IMR-90 (cell line): ENCODE results near the gene FAM204A. TPM values are rescaled to one million over a fixed set of nuclear protein-coding genes. Genes with fewer than 3 reads are reported as not detected.

ENCODE experiments used
- ATAC-seq: fragments of 200-7000 bp; cut with Tn5 transposase; 2 replicates; pipeline ENCODE4 v1.9.1; 2020; ENCODE audit warnings: low read depth, mild to moderate bottlenecking, moderate library complexity
- BruUV-seq: library from RNA; stranded (reverse); fragments of 400-500 nt; replicated peaks from 2 replicates; lab custom pipeline; 2021; lab: Mats Ljungman, UMichigan
- CTCF ChIA-PET: fragments of 300-600 bp; formaldehyde crosslinking; extraction: SDS; loops from one replicate; lab custom pipeline; 2021; ENCODE audit warnings: antibody characterized with exemption; lab: Yijun Ruan, JAX
- POLR2A ChIA-PET: fragments of 300-600 bp; sonication (Branson Sonifier 250); formaldehyde crosslinking; loops from one replicate; lab custom pipeline; 2022; ENCODE audit warnings: antibody characterized with exemption; ENCODE audit not compliant: unreplicated experiment; lab: Charles Lee
- DNase-seq: peaks from one replicate; pipeline ENCODE4 v3.0.0; 2013
- H2AFZ ChIP-seq: replicated peaks from 2 replicates; pipeline ENCODE3; 2013; ENCODE audit warnings: low read length, mild to moderate bottlenecking; ENCODE audit not compliant: poor library complexity
- H2AK5ac ChIP-seq: 2 replicates; pipeline ENCODE4 v1.6.1; 2013; ENCODE audit warnings: low read depth, low read length, inconsistent platforms
- H2AK9ac ChIP-seq: replicated peaks from 2 replicates; pipeline ENCODE3; 2013; ENCODE audit warnings: mild to moderate bottlenecking, low read depth, low read length, moderate library complexity; ENCODE audit not compliant: poor library complexity
- H2BK120ac ChIP-seq: 2 replicates; pipeline ENCODE4 v1.6.1; 2013; ENCODE audit warnings: low read depth, low read length, inconsistent platforms
- H2BK15ac ChIP-seq: 3 replicates; pipeline ENCODE4 v1.6.1; 2013; ENCODE audit warnings: low read depth, low read length, inconsistent platforms
- H2BK20ac ChIP-seq: 2 replicates; pipeline ENCODE4 v1.6.1; 2013; ENCODE audit warnings: low read depth, mild to moderate bottlenecking, inconsistent platforms, low read length, moderate library complexity
- H2BK5ac ChIP-seq: 2 replicates; pipeline ENCODE4 v1.6.1; 2013; ENCODE audit warnings: mild to moderate bottlenecking, low read depth, low read length, inconsistent platforms; ENCODE audit not compliant: poor library complexity, severe bottlenecking
- H3K14ac ChIP-seq: replicated peaks from 2 replicates; pipeline ENCODE4 v1.6.1; 2013; ENCODE audit warnings: low read depth, low read length, inconsistent platforms
- H3K18ac ChIP-seq: 2 replicates; pipeline ENCODE4 v1.6.1; 2013; ENCODE audit warnings: low read depth, low read length, control low read depth
- H3K23ac ChIP-seq: 2 replicates; pipeline ENCODE4 v1.6.1; 2013; ENCODE audit warnings: low read depth, low read length, inconsistent platforms
- H3K27ac ChIP-seq: 2 replicates; pipeline ENCODE4 v1.5.1; 2013; ENCODE audit warnings: mild to moderate bottlenecking, control low read depth, low read length; ENCODE audit not compliant: insufficient read depth
- H3K27me3 ChIP-seq: 2 replicates; pipeline ENCODE4 v1.6.1; 2013; ENCODE audit warnings: low read length; ENCODE audit not compliant: control insufficient read depth, insufficient read depth
- H3K36me3 ChIP-seq: 2 replicates; pipeline ENCODE4 v1.6.1; 2013; ENCODE audit warnings: low read length, mixed read lengths; ENCODE audit not compliant: control insufficient read depth, insufficient read depth
- H3K4ac ChIP-seq: 2 replicates; pipeline ENCODE4 v1.6.1; 2013; ENCODE audit warnings: low read depth, low read length, inconsistent platforms
- H3K4me1 ChIP-seq: 2 replicates; pipeline ENCODE4 v1.6.1; 2013; ENCODE audit warnings: low read length, mixed read lengths; ENCODE audit not compliant: control insufficient read depth, insufficient read depth
- H3K4me2 ChIP-seq: 2 replicates; pipeline ENCODE4 v1.6.1; 2013; ENCODE audit warnings: low read depth, mild to moderate bottlenecking, control low read depth, low read length, moderate library complexity
- H3K4me3 ChIP-seq: 2 replicates; pipeline ENCODE4 v1.5.1; 2013; ENCODE audit warnings: low read depth, mild to moderate bottlenecking, control low read depth, low read length, moderate library complexity; ENCODE audit not compliant: insufficient read depth
- H3K56ac ChIP-seq: 2 replicates; pipeline ENCODE4 v1.6.1; 2013; ENCODE audit warnings: low read length, inconsistent platforms; ENCODE audit not compliant: insufficient read depth; ENCODE audit errors: extremely low read depth
- H3K79me1 ChIP-seq, 2 experiments: 2 replicates each; pipeline ENCODE4 v1.6.1; 2013; ENCODE audit warnings: low read length in 2 of 2, inconsistent platforms in 1 of 2, low read depth in 1 of 2
- H3K9ac ChIP-seq: 2 replicates; pipeline ENCODE4 v1.6.1; 2013; ENCODE audit warnings: low read depth, low read length, control low read depth
- H3K9me1 ChIP-seq: 2 replicates; pipeline ENCODE4 v1.6.1; 2013; ENCODE audit warnings: low read length, inconsistent platforms; ENCODE audit not compliant: insufficient read depth
- H3K9me3 ChIP-seq: 2 replicates; pipeline ENCODE4 v1.6.1; 2013; ENCODE audit warnings: low read length; ENCODE audit not compliant: control insufficient read depth, insufficient read depth
- H4K20me1 ChIP-seq: 2 replicates; pipeline ENCODE4 v1.6.1; 2013; ENCODE audit warnings: low read length, inconsistent platforms; ENCODE audit not compliant: insufficient read depth
- H4K5ac ChIP-seq: 2 replicates; pipeline ENCODE4 v1.6.1; 2013; ENCODE audit warnings: mild to moderate bottlenecking, low read depth, low read length, control low read depth
- H4K8ac ChIP-seq, 2 experiments: 2 replicates each; pipeline ENCODE4 v1.6.1; 2013; ENCODE audit warnings: low read depth in 2 of 2, low read length in 2 of 2, control low read depth in 1 of 2, inconsistent platforms in 1 of 2
- H4K91ac ChIP-seq: 2 replicates; pipeline ENCODE4 v1.6.1; 2013; ENCODE audit warnings: low read depth, low read length, inconsistent platforms; ENCODE audit not compliant: insufficient read depth
- CHD1 ChIP-seq: IDR thresholded peaks from 2 replicates; pipeline ENCODE4 v1.6.1; 2012; ENCODE audit warnings: low read depth, low read length, improper control_type of control experiment
- WGBS, 2 experiments: methylation state at CpG; one replicate each; pipeline versions ENCODE4 v1.1.5 to v1.1.7; 2013; ENCODE audit warnings: missing lambda C conversion rate in 2 of 2; ENCODE audit not compliant: insufficient read length in 1 of 2; ENCODE audit errors: extremely low coverage in 2 of 2; 5-methylcytosine and 5-hydroxymethylcytosine counted together
- dilution Hi-C: fragments of 300-500 bp; cut with HindIII; formaldehyde crosslinking; loops from one replicate; pipeline ENCODE4 v1.14.3; 2018; ENCODE audit warnings: low sequenced_read_pairs; ENCODE audit not compliant: unreplicated experiment
- in situ Hi-C: fragments of 300-500 bp; cut with MboI; formaldehyde crosslinking; loops from 3 replicates; pipeline ENCODE4 v1.14.3; 2019; ENCODE audit warnings: low sequenced_read_pairs, inconsistent platforms, mixed read lengths
- intact Hi-C: fragments of 100-400 bp; cut with micrococcal nuclease; formaldehyde crosslinking; loops from 2 replicates; pipeline ENCODE4 v1.10.0; 2022
- polyA plus RNA-seq, 3 experiments: library from polyadenylated mRNA; depleted of rRNA; stranded (reverse); fragments of >200 nt; gene quantifications; 2 replicates each; pipeline ENCODE4 v1.2.3, GENCODE V29; 2012; ENCODE audit warnings: low replicate concordance in 1 of 3
- total RNA-seq: library from RNA; depleted of rRNA; stranded (reverse); fragments of >200 nt; gene quantifications from 2 replicates; pipeline ENCODE4 v1.2.3, GENCODE V29; 2012
- TF ChIP-seq, protein P1 (sequence below): fragments of 150-350 bp; IDR thresholded peaks from 2 replicates; pipeline ENCODE4 v1.6.1; 2016; ENCODE audit warnings: low read depth, mild to moderate bottlenecking, low read length, moderate library complexity, borderline replicate concordance

FAM204A gene
- total and polyA plus RNA-seq, 2 of the 4 experiments (the other 2 are of a cell fraction), result 23.6 to 54.3 TPM

DNA sequence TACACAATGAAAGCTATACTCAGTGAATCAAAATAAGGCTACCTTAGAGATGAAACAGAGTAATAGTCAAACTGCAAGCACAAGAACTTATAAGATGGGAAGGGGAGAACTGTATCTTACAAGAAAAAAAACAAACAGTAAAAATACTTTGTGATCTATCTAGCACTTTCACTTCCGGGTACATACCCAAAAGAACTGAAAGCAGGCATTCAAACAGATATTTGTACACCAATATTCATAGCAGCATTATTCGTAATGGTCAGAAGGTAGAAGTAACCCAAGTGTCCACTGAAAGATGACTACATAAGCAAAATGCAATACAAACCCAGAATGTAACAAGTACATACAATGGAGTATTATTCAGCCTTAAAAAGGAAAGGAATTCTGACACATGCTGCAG lies 18.0 kb downstream of the FAM204A start:
- Histone ChIP-seq H3K56ac (no peak overlapping the region), H3K4me3 (no peak overlapping the region), H3K27me3 (no peaks in the 10 kb centered on the region), H3K4ac (no peak overlapping the region), H3K9me1 (no peaks in the 10 kb centered on the region), H2AK9ac (no peak overlapping the region), H3K27ac (no peak overlapping the region), H4K20me1 (no peaks in the 10 kb centered on the region), H3K36me3 (peaks cover 17% of the 10 kb centered on the region), H2BK20ac (no peak overlapping the region), H3K79me1 (peaks cover 0 to 4% of the 10 kb centered on the region in 2 experiments; a peak in 1 of 4 replicates), H4K8ac (no peak overlapping the region), H3K9me3 (no peaks in the 10 kb centered on the region), H2AK5ac (no peak overlapping the region), H2BK5ac (no peak overlapping the region), H4K5ac (no peak overlapping the region), H2AFZ (no peak overlapping the region), H3K14ac (no peak overlapping the region), H3K18ac (no peak overlapping the region), H3K9ac (no peak overlapping the region), H2BK120ac (no peak overlapping the region), H4K91ac (no peak overlapping the region), H3K4me1 (no peaks in the 10 kb centered on the region), H3K4me2 (no peak overlapping the region), H2BK15ac (no peak overlapping the region), H3K23ac (no peak overlapping the region)
- ATAC-seq (no peak), DNase-seq (no peak)
- TF ChIP-seq CHD1, result no peak
- TF ChIP-seq, protein P1, sequence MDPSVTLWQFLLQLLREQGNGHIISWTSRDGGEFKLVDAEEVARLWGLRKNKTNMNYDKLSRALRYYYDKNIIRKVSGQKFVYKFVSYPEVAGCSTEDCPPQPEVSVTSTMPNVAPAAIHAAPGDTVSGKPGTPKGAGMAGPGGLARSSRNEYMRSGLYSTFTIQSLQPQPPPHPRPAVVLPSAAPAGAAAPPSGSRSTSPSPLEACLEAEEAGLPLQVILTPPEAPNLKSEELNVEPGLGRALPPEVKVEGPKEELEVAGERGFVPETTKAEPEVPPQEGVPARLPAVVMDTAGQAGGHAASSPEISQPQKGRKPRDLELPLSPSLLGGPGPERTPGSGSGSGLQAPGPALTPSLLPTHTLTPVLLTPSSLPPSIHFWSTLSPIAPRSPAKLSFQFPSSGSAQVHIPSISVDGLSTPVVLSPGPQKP, result no peak
- BruUV-seq, result no TSS peak
- in situ Hi-C loops (no loop called here), intact Hi-C loops (no loop called here), dilution Hi-C loops (no loop called here)
- WGBS, 2 experiments, result no CpG with 5 or more reads among the region's 2 CpGs
- CTCF ChIA-PET, result no interaction called here
- POLR2A ChIA-PET, result no interaction called here
